H9 (cell line): Measurements from ENCODE around the gene MTRF1. TPM values are rescaled to one million over a fixed set of nuclear protein-coding genes. Genes with fewer than 3 reads are reported as not detected.

ENCODE experiments used
- DNase-seq: peaks from one replicate; pipeline ENCODE4 v3.0.0-alpha.2; 2017
- H2AFZ ChIP-seq: one replicate; pipeline ENCODE4 v1.6.1; 2013; ENCODE audit warnings: mild to moderate bottlenecking, low read length, control low read depth, moderate library complexity
- H2AK5ac ChIP-seq: 2 replicates; pipeline ENCODE4 v1.6.1; 2013; ENCODE audit warnings: low read length, control low read depth, mixed read lengths; ENCODE audit not compliant: insufficient read length
- H2BK120ac ChIP-seq: one replicate; pipeline ENCODE4 v1.6.1; 2013; ENCODE audit warnings: low read depth, mild to moderate bottlenecking, low read length, control low read depth, inconsistent platforms; ENCODE audit not compliant: poor library complexity, severe bottlenecking
- H2BK12ac ChIP-seq: 2 replicates; pipeline ENCODE4 v1.6.1; 2013; ENCODE audit warnings: low read length, control low read depth, mixed read lengths, low read depth; ENCODE audit not compliant: insufficient read length
- H2BK15ac ChIP-seq: 2 replicates; pipeline ENCODE4 v1.6.1; 2013; ENCODE audit warnings: low read depth, low read length, control low read depth
- H2BK20ac ChIP-seq: one replicate; pipeline ENCODE4 v1.6.1; 2013; ENCODE audit warnings: low read depth, mild to moderate bottlenecking, low read length, control low read depth, inconsistent platforms; ENCODE audit not compliant: poor library complexity, severe bottlenecking
- H2BK5ac ChIP-seq: 2 replicates; pipeline ENCODE4 v1.6.1; 2013; ENCODE audit warnings: low read length, control low read depth, mixed read lengths; ENCODE audit not compliant: insufficient read length
- H3K14ac ChIP-seq: 2 replicates; pipeline ENCODE4 v1.6.1; 2013; ENCODE audit warnings: low read length, control low read depth; ENCODE audit not compliant: insufficient read depth
- H3K18ac ChIP-seq: 2 replicates; pipeline ENCODE4 v1.6.1; 2013; ENCODE audit warnings: low read depth, mild to moderate bottlenecking, mixed read lengths, low read length, control low read depth; ENCODE audit not compliant: insufficient read length
- H3K23ac ChIP-seq: 2 replicates; pipeline ENCODE4 v1.6.1; 2013; ENCODE audit warnings: low read length, control low read depth, mixed read lengths, low read depth; ENCODE audit not compliant: insufficient read length
- H3K23me2 ChIP-seq: 2 replicates; pipeline ENCODE4 v1.6.1; 2013; ENCODE audit warnings: low read depth, mild to moderate bottlenecking, mixed read lengths, low read length, control low read depth; ENCODE audit not compliant: insufficient read length, poor library complexity, severe bottlenecking
- H3K27ac ChIP-seq: 2 replicates; pipeline ENCODE4 v1.5.1; 2013; ENCODE audit warnings: low read length, control low read depth, mixed read lengths, low read depth; ENCODE audit not compliant: insufficient read length
- H3K27me3 ChIP-seq: 2 replicates; pipeline ENCODE4 v1.6.1; 2013; ENCODE audit warnings: low read length, control low read depth, inconsistent platforms; ENCODE audit not compliant: insufficient read depth
- H3K4ac ChIP-seq: 2 replicates; pipeline ENCODE4 v1.6.1; 2013; ENCODE audit warnings: low read depth, mild to moderate bottlenecking, control low read depth, inconsistent platforms, low read length, moderate library complexity
- H3K4me1 ChIP-seq: 2 replicates; pipeline ENCODE4 v1.6.1; 2013; ENCODE audit warnings: low read length, control low read depth, inconsistent platforms; ENCODE audit not compliant: insufficient read depth
- H3K4me2 ChIP-seq: 2 replicates; pipeline ENCODE4 v1.6.1; 2013; ENCODE audit warnings: low read length, control low read depth, mixed read lengths; ENCODE audit not compliant: insufficient read length, insufficient read depth
- H3K56ac ChIP-seq: 2 replicates; pipeline ENCODE4 v1.6.1; 2013; ENCODE audit warnings: low read depth, mild to moderate bottlenecking, mixed read lengths, low read length, control low read depth; ENCODE audit not compliant: insufficient read length
- H3K79me1 ChIP-seq: 2 replicates; pipeline ENCODE4 v1.6.1; 2013; ENCODE audit warnings: low read depth, mild to moderate bottlenecking, moderate library complexity, low read length, control low read depth, inconsistent platforms; ENCODE audit not compliant: insufficient read depth, poor library complexity, severe bottlenecking
- H3K79me2 ChIP-seq: 2 replicates; pipeline ENCODE4 v1.6.1; 2013; ENCODE audit warnings: low read length, control low read depth, inconsistent platforms; ENCODE audit not compliant: insufficient read depth
- H3K9ac ChIP-seq: 2 replicates; pipeline ENCODE4 v1.6.1; 2013; ENCODE audit warnings: low read length, control low read depth, mixed read lengths; ENCODE audit not compliant: insufficient read length; ENCODE audit errors: extremely low read depth
- H3K9me3 ChIP-seq: one replicate; pipeline ENCODE4 v1.6.1; 2013; ENCODE audit warnings: low read depth, low read length, inconsistent platforms; ENCODE audit not compliant: control insufficient read depth
- H3T11ph ChIP-seq: one replicate; pipeline ENCODE4 v1.6.1; 2013; ENCODE audit warnings: mild to moderate bottlenecking, low read length, control low read depth, inconsistent platforms
- H4K20me1 ChIP-seq: one replicate; pipeline ENCODE4 v1.6.1; 2013; ENCODE audit not compliant: control insufficient read depth, insufficient read length, insufficient read depth
- H4K5ac ChIP-seq: 2 replicates; pipeline ENCODE4 v1.6.1; 2013; ENCODE audit warnings: low read depth, mild to moderate bottlenecking, mixed read lengths, low read length, control low read depth; ENCODE audit not compliant: insufficient read length
- H4K8ac ChIP-seq: replicated peaks from 2 replicates; pipeline ENCODE4 v1.6.1; 2013; ENCODE audit warnings: low read length, control low read depth, mixed read lengths, low read depth; ENCODE audit not compliant: insufficient read length
- H4K91ac ChIP-seq: 2 replicates; pipeline ENCODE4 v1.6.1; 2013; ENCODE audit warnings: low read depth, mild to moderate bottlenecking, moderate library complexity, mixed read lengths, low read length, control low read depth; ENCODE audit not compliant: insufficient read length
- H3K27ac Mint-ChIP-seq, 3 experiments: 2 replicates in 2 of 3; 3 replicates in 1 of 3; pipeline ENCODE4 v1.8.0; 2020 to 2021; ENCODE audit warnings: mixed read lengths in 3 of 3, mild to moderate bottlenecking in 1 of 3, moderate library complexity in 1 of 3
- H3K27me3 Mint-ChIP-seq: 2 replicates; pipeline ENCODE4 v1.8.0; 2021; ENCODE audit warnings: low read depth, mild to moderate bottlenecking, moderate library complexity, mixed read lengths
- H3K36me3 Mint-ChIP-seq, 3 experiments: 2 replicates in 2 of 3; 3 replicates in 1 of 3; pipeline ENCODE4 v1.8.0; 2020 to 2021; ENCODE audit warnings: low read depth in 3 of 3, mixed read lengths in 3 of 3; ENCODE audit not compliant: insufficient read depth in 1 of 3
- H3K4me1 Mint-ChIP-seq, 2 experiments: 2 replicates each; pipeline ENCODE4 v1.8.0; 2020; ENCODE audit warnings: mixed read lengths in 2 of 2
- H3K4me3 Mint-ChIP-seq, 2 experiments: 2 replicates in 1 of 2; 3 replicates in 1 of 2; pipeline ENCODE4 v1.8.0; 2020 to 2021; ENCODE audit warnings: mild to moderate bottlenecking in 2 of 2, mixed read lengths in 2 of 2, moderate library complexity in 1 of 2
- H3K9me3 Mint-ChIP-seq, 2 experiments: 2 replicates in 1 of 2; 3 replicates in 1 of 2; pipeline ENCODE4 v1.8.0; 2020; ENCODE audit warnings: mild to moderate bottlenecking in 2 of 2, mixed read lengths in 2 of 2, moderate library complexity in 1 of 2
- CTCF ChIP-seq: fragments of 200-600 bp; sonication (generic); conservative IDR thresholded peaks from 3 replicates; pipeline ENCODE4 v1.8.0; 2021; ENCODE audit warnings: antibody characterized with exemption, mild to moderate bottlenecking
- total RNA-seq: library from RNA; stranded (reverse); gene quantifications from 2 replicates; pipeline ENCODE4 v1.2.1, GENCODE V29; 2021

MTRF1 gene
- total RNA-seq, 1 experiment from 2014 or later, result 16.2 TPM

- no peak overlapping the region for H3K23ac ChIP-seq
- H3K36me3 Mint-ChIP-seq, result peaks cover 13 to 16% (median 13%) of the 10 kb centered on the region in 3 experiments
- no peak overlapping the region for H3K9ac ChIP-seq
These were observed 67.4 kb downstream of the MTRF1 start for GRCh38 chr13:41196011-41196410.

More at GRCh38 chr13:41196011-41196410, 67.4 kb downstream of the MTRF1 start:
- no peak overlapping the region for H3K14ac ChIP-seq
- no peak overlapping the region for H4K5ac ChIP-seq
- no peak overlapping the region for H4K8ac ChIP-seq
- H3K4me1 ChIP-seq, result no peaks in the 10 kb centered on the region; the same call in 1 of the 2 replicates
- no peak overlapping the region for H3K27ac ChIP-seq
- no peak overlapping the region for H3T11ph ChIP-seq
- no peaks in the 10 kb centered on the region for H4K20me1 ChIP-seq
- H3K56ac ChIP-seq, result no peak overlapping the region
- H3K9me3 Mint-ChIP-seq, result peaks cover 7 to 8% of the 10 kb centered on the region in 2 experiments; a peak in 4 of 5 replicates
- no peak overlapping the region for H3K27ac Mint-ChIP-seq
- no peaks in the 10 kb centered on the region for H3K23me2 ChIP-seq
- no peak overlapping the region for H4K91ac ChIP-seq
- TF ChIP-seq CTCF, result no peak
- H3K79me2 ChIP-seq, result no peaks in the 10 kb centered on the region
- H2BK20ac ChIP-seq, result no peak overlapping the region
- DNase-seq, result no peak
- H2BK12ac ChIP-seq, result no peak overlapping the region
- H3K4me2 ChIP-seq, result no peak overlapping the region
- no peak overlapping the region for H2BK5ac ChIP-seq
- no peak overlapping the region for H3K4me3 Mint-ChIP-seq
- no peak overlapping the region for H2BK120ac ChIP-seq
- no peaks in the 10 kb centered on the region for H3K27me3 ChIP-seq
- no peaks in the 10 kb centered on the region for H3K9me3 ChIP-seq
- H3K27me3 Mint-ChIP-seq, result peaks cover 4% of the 10 kb centered on the region; the same call in 1 of the 2 replicates
- H2AK5ac ChIP-seq, result no peak overlapping the region
- no peak overlapping the region for H2BK15ac ChIP-seq
- no peak overlapping the region for H3K4ac ChIP-seq
- no peak overlapping the region for H2AFZ ChIP-seq
- H3K4me1 Mint-ChIP-seq, result peaks cover 14 to 19% of the 10 kb centered on the region in 2 experiments
- H3K79me1 ChIP-seq, result no peaks in the 10 kb centered on the region
- no peak overlapping the region for H3K18ac ChIP-seq
